Heart right ventricle (tissue), 16 donors: ENCODE results near the gene SMURF1. TPM values are rescaled to one million over a fixed set of nuclear protein-coding genes. Genes with fewer than 3 reads are reported as not detected.

Source experiments
- ATAC-seq, 8 donors: fragments of 200-7000 bp; cut with Tn5 transposase; one replicate each; pipeline ENCODE4 v1.9.1; 2020; ENCODE audit warnings: mild to moderate bottlenecking in 8 of 8, moderate library complexity in 8 of 8, moderate number of reproducible peaks in 1 of 8
- DNase-seq, 2 donors: peaks; one replicate each; pipeline ENCODE4 v3.0.0-alpha.2; 2020
- H3K27ac ChIP-seq, 10 donors: fragments of 200-600 bp; sonication (generic) in 2 of 10; one replicate each; pipeline versions ENCODE4 v1.5.0 to v1.8.0; 2020 to 2022; ENCODE audit warnings: mild to moderate bottlenecking in 3 of 10
- H3K27me3 ChIP-seq, 7 donors: fragments of 200-600 bp; one replicate each; pipeline ENCODE4 v1.8.0; 2021 to 2022; ENCODE audit warnings: mild to moderate bottlenecking in 2 of 7
- H3K36me3 ChIP-seq, 9 donors: fragments of 200-600 bp; sonication (generic) in 1 of 9; one replicate each; pipeline versions ENCODE4 v1.5.0 to v1.8.0; 2020 to 2022; ENCODE audit warnings: mild to moderate bottlenecking in 2 of 9
- H3K4me1 ChIP-seq, 9 donors: fragments of 200-600 bp; sonication (generic) in 1 of 9; one replicate each; pipeline versions ENCODE4 v1.5.0 to v1.8.0; 2020 to 2022; ENCODE audit warnings: mild to moderate bottlenecking in 4 of 9
- H3K4me3 ChIP-seq, 10 donors: fragments of 200-600 bp; sonication (generic) in 2 of 10; one replicate each; pipeline versions ENCODE4 v1.5.0 to v1.8.0; 2020 to 2022; ENCODE audit warnings: mild to moderate bottlenecking in 7 of 10, moderate library complexity in 2 of 10
- H3K9me3 ChIP-seq, 11 donors: fragments of 200-600 bp in 10 of 11; sonication (generic) in 2 of 11; one replicate each; pipeline versions ENCODE4 v1.5.0 to v1.8.0; 2013 to 2022; ENCODE audit warnings: mild to moderate bottlenecking in 2 of 11, control low read depth in 1 of 11, moderate library complexity in 1 of 11
- WGBS, 2 donors: extraction: QIAGEN DNeasy Blood & Tissue Kit; methylation state at CpG; one replicate each; pipeline ENCODE4 v1.1.7; 2013; ENCODE audit warnings: inconsistent platforms in 1 of 2; 5-methylcytosine and 5-hydroxymethylcytosine counted together
- intact Hi-C, 10 donors: fragments of 100-400 bp; cut with DNase I; formaldehyde crosslinking; loops; one replicate each; pipeline versions ENCODE4 v1.11.1 to v1.14.2; 2022
- polyA plus RNA-seq, 2 donors: library from polyadenylated mRNA; stranded (reverse); fragments of 200-250 nt; gene quantifications; one replicate each; pipeline ENCODE4 v1.2.3, GENCODE V29; 2013
- total RNA-seq, 10 donors: library from RNA; stranded (reverse); fragmentation: NEBNext Ultra II Directional in 3 of 10; extraction: Animal tissue kit (Norgen Biotek cat#: 25700) in 3 of 10; gene quantifications; one replicate each; pipeline versions ENCODE4 v1.2.1 to v1.2.4, GENCODE V29; 2021 to 2023
- TF ChIP-seq, protein P1 (sequence below), 9 donors: fragments of 200-600 bp; sonication (generic) in 2 of 9; IDR thresholded peaks; one replicate each; pipeline versions ENCODE4 v1.5.0 to v1.8.0; 2021 to 2022; ENCODE audit warnings: antibody characterized with exemption in 9 of 9, mild to moderate bottlenecking in 5 of 9, moderate library complexity in 1 of 9
- donor health status: Arrhythmogenic right ventricular cardiomyopathy.
- donor health status: ischemic (EF 13 %, LVEDD 7.1; RV severe dilation, severe dysfunction).
- donor health status: healthy with polysubstance abuse.
- donor health status: DM: no; HTN: yes; CAD: no.
- donor health status: DM: no; HTN: no; CAD: no.
- donor health status: ischemic (EF 25% LVEDD 6.9; RV normal size, moderate dysfunction).
- donor health status: ischemic (EF 25% LVEDD 5.7; RV mildly dilated, moderate dysfunction).
- donor health status: healthy.
- donor health status: DM: yes; HTN: yes; CAD: no.
- donor health status: Ischemic cardiomyopathy.
- donor health status: ischemic (EF 35%, LVEDD 5.7; RV mildly dilated, moderate dysfunction).
- donor health status: nonischemic (EF 11% LVEDD 7.7; RV severe dilation, severe dysfunction).
- donor health status: DM: yes; HTN: yes; CAD: no.
- donor health status: PGD.
- donor health status: ischemic (EF 29% LVEDD 5.4; RV normal size, mild dysfunction).
- donor health status: nonischemic (EF 23%, LVEDD 6.1; RV moderate dilation, normal function).

Gene SMURF1
- total and polyA plus RNA-seq, 12 donors = 4.2 to 14.7 (median 10.8) TPM

DNA sequence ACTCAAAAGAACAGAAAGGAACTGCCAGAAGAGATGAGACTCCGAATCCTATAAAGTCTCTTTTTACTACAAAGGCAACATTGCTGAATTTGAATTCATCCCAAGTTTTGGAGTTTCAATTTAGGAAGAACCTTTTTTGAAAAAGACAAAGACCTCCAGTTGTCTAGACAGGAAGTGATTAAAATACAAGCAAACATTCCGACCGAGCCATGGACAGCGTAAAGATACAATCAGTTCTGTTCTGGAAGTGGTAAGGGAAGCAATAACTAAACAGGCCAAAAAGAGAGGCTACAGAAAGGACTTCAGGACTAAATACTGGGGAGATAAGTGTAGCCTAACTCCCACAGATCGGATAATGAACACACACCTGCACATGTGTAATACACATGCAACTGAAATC is 101.0 kb downstream of the SMURF1 start:
- 54 to 58% methylated on average over 5 of the region's 5 CpGs for WGBS, 2 donors
- H3K9me3 ChIP-seq = no peaks in the 10 kb centered on the region
- intact Hi-C loops = loop anchor here in 9 of 10 donors (5.0 to 10.0 kb wide), 4 partner anchors 99 to 372 kb away; partner anchors contain the start of gene SMURF1 (in 8 of the 9)
- DNase-seq (no peak), ATAC-seq (no peak)
- H3K4me3 ChIP-seq = no peak overlapping the region
- H3K27me3 ChIP-seq = no peaks in the 10 kb centered on the region
- peaks cover 0 to 33% (median 9%) of the 10 kb centered on the region in 9 donors for H3K4me1 ChIP-seq
- TF ChIP-seq, protein P1, sequence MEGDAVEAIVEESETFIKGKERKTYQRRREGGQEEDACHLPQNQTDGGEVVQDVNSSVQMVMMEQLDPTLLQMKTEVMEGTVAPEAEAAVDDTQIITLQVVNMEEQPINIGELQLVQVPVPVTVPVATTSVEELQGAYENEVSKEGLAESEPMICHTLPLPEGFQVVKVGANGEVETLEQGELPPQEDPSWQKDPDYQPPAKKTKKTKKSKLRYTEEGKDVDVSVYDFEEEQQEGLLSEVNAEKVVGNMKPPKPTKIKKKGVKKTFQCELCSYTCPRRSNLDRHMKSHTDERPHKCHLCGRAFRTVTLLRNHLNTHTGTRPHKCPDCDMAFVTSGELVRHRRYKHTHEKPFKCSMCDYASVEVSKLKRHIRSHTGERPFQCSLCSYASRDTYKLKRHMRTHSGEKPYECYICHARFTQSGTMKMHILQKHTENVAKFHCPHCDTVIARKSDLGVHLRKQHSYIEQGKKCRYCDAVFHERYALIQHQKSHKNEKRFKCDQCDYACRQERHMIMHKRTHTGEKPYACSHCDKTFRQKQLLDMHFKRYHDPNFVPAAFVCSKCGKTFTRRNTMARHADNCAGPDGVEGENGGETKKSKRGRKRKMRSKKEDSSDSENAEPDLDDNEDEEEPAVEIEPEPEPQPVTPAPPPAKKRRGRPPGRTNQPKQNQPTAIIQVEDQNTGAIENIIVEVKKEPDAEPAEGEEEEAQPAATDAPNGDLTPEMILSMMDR (IDR thresholded peaks at IDR 0.05) = no peak
- peaks cover 0 to 100% (median 64%) of the 10 kb centered on the region in 9 donors for H3K36me3 ChIP-seq
- H3K27ac ChIP-seq = peak overlapping the region in 3 of 10 donors; percentile 2 to 44 (median 32)

DNA sequence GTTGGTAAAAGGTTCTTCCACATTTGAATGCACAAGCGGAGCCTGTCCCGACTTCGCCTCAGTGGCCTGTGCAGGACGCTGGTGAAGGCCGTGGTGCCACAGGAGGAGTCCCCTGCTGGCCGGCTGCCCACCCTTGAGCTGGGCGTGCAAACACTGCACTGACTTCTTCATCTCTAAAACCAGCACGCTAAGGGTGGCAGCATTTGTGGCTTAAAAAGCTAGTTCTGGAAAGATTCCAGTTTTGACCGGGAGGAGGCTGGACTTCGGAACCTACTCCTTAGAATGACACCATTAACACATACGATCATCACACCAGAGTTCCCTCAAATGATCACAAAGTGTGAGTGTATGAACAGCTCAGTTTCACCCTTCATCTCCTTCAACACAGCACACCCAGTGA is 102.4 kb downstream of the SMURF1 start:
- ATAC-seq (no peak), DNase-seq (no peak)
- Histone ChIP-seq H3K36me3 (peaks cover 0 to 100% (median 62%) of the 10 kb centered on the region in 9 donors), H3K4me3 (no peak overlapping the region), H3K27me3 (no peaks in the 10 kb centered on the region), H3K9me3 (no peaks in the 10 kb centered on the region), H3K4me1 (peaks cover 0 to 40% (median 9%) of the 10 kb centered on the region in 9 donors), H3K27ac (no peak overlapping the region)
- WGBS, 2 donors = 76 to 78% methylated on average over 11 of the region's 11 CpGs
- TF ChIP-seq, protein P1 (IDR thresholded peaks at IDR 0.05) = no peak
- intact Hi-C loops = loop anchor here (2.0 to 10.0 kb wide), 5 partner anchors 101 to 373 kb away; partner anchors contain the start of gene SMURF1 (in 8 of the 10)

GRCh38 chr7:99040104-99040958 is 103.6 kb downstream of the SMURF1 start:
- TF ChIP-seq, protein P1 (IDR thresholded peaks at IDR 0.05) = peak; percentile 61 to 85 (median 77)
- peaks cover 0 to 42% (median 9%) of the 10 kb centered on the region in 9 donors for H3K4me1 ChIP-seq
- H3K9me3 ChIP-seq = no peaks in the 10 kb centered on the region
- DNase-seq = peak; percentile 64 to 91
- H3K27me3 ChIP-seq = no peaks in the 10 kb centered on the region
- H3K27ac ChIP-seq = peak overlapping the region in 6 of 10 donors; percentile 27 to 67 (median 49)
- ATAC-seq = peak; percentile 76 to 91 (median 85)
- peaks cover 0 to 100% (median 65%) of the 10 kb centered on the region in 9 donors for H3K36me3 ChIP-seq
- H3K4me3 ChIP-seq = no peak overlapping the region
- WGBS, 2 donors = 68 to 71% methylated on average over 31 of the region's 31 CpGs
- intact Hi-C loops = loop anchor here (1.0 to 10.0 kb wide), 6 partner anchors 102 to 374 kb away; partner anchors contain the start of gene SMURF1 (in 8 of the 10)

DNA sequence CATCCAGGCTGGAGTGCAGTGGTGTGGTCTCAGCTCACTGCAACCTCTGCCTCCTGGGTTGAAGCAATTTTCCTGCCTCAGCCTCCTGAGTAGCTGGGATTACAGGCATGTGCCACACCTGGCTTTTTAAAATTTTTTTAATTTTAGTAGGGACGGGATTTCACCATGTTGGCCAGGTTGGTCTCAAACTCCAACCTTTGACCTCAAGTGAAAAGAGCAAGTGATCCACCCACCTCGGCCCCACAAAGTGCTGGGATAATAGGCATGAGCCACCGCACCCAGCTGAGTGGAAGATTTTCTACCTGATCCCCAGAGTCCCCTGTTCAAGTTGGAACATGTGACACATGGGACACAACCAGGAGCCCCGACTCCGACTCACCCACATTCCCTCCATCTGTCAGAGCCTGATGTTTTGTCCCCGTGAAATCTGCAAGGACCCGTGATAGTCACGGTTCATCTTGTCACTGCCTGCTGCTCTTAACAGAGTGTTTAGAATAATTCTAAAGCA is 104.5 kb downstream of the SMURF1 start:
- intact Hi-C loops = loop anchor here in 1 of 10 donors (2.0 kb wide), 1 partner anchor 275 kb away; no protein-coding TSS in a partner anchor
- Histone ChIP-seq H3K27ac (no peak overlapping the region), H3K4me3 (no peak overlapping the region), H3K27me3 (no peaks in the 10 kb centered on the region), H3K9me3 (no peaks in the 10 kb centered on the region), H3K4me1 (peaks cover 0 to 42% (median 9%) of the 10 kb centered on the region in 9 donors), H3K36me3 (peaks cover 0 to 100% (median 68%) of the 10 kb centered on the region in 9 donors)
- no peak for DNase-seq
- no peak for ATAC-seq
- TF ChIP-seq, protein P1 (IDR thresholded peaks at IDR 0.05) = no peak
- WGBS, 2 donors = 88 to 93% methylated on average over 8 of the region's 8 CpGs
